Liver (tissue), 9 donors: Measurements from ENCODE around the gene CRY1. TPM values are rescaled to one million over a fixed set of nuclear protein-coding genes. Genes with fewer than 3 reads are reported as not detected.
A peak's percentile ranks its signal among the peaks of the same experiment; 100 is the strongest.

Experiments used
- DNase-seq: peaks from one replicate; pipeline ENCODE4 v3.0.0-alpha.2; 2017; ENCODE audit warnings: low spot score
- H3K27ac ChIP-seq, 2 donors: one replicate each; pipeline ENCODE4 v1.7.0; 2013; ENCODE audit warnings: inconsistent platforms in 2 of 2, low read length in 2 of 2, control low read depth in 1 of 2, low read depth in 1 of 2, mild to moderate bottlenecking in 1 of 2
- H3K27me3 ChIP-seq, 4 donors: one replicate each; pipeline versions ENCODE4 v1.6.1 to v1.7.0; 2013; ENCODE audit warnings: low read length in 3 of 4, inconsistent platforms in 1 of 4, mild to moderate bottlenecking in 1 of 4, moderate library complexity in 1 of 4; ENCODE audit not compliant: control insufficient read depth in 4 of 4, insufficient read depth in 4 of 4
- H3K36me3 ChIP-seq, 4 donors: one replicate each; pipeline versions ENCODE4 v1.6.1 to v1.7.0; 2013; ENCODE audit warnings: low read length in 3 of 4, mild to moderate bottlenecking in 3 of 4, low read depth in 1 of 4, moderate library complexity in 1 of 4; ENCODE audit not compliant: control insufficient read depth in 4 of 4, insufficient read depth in 3 of 4
- H3K4me1 ChIP-seq, 4 donors: one replicate each; pipeline versions ENCODE4 v1.6.1 to v1.7.0; 2013; ENCODE audit warnings: low read length in 3 of 4, mild to moderate bottlenecking in 3 of 4, moderate library complexity in 1 of 4; ENCODE audit not compliant: control insufficient read depth in 4 of 4, insufficient read depth in 4 of 4
- H3K4me3 ChIP-seq, 3 donors: one replicate each; pipeline versions ENCODE4 v1.6.1 to v1.7.0; 2013; ENCODE audit warnings: low read length in 3 of 3, control low read depth in 1 of 3, low read depth in 1 of 3, mild to moderate bottlenecking in 1 of 3
- H3K9ac ChIP-seq, 2 donors: one replicate each; pipeline ENCODE4 v1.7.0; 2013; ENCODE audit warnings: low read length in 2 of 2, mild to moderate bottlenecking in 2 of 2, moderate library complexity in 2 of 2, control low read depth in 1 of 2, low read depth in 1 of 2
- H3K9me3 ChIP-seq, 4 donors: one replicate each; pipeline versions ENCODE4 v1.6.1 to v1.7.0; 2013; ENCODE audit warnings: low read length in 3 of 4; ENCODE audit not compliant: control insufficient read depth in 4 of 4
- EGR1 ChIP-seq, 2 donors: IDR thresholded peaks; 2 replicates each; pipeline ENCODE4 v1.6.1; 2016 to 2018; ENCODE audit warnings: antibody characterized with exemption in 2 of 2, low read depth in 2 of 2
- FOXA1 ChIP-seq: IDR thresholded peaks from 2 replicates; pipeline ENCODE4 v1.6.1; 2016; ENCODE audit warnings: antibody characterized with exemption
- FOXA2 ChIP-seq: IDR thresholded peaks from 2 replicates; pipeline ENCODE4 v1.6.1; 2016; ENCODE audit warnings: antibody characterized with exemption
- GABPA ChIP-seq, 2 donors: IDR thresholded peaks in 1 of 2; conservative IDR thresholded peaks in 1 of 2; 2 replicates each; pipeline ENCODE4 v1.6.1; 2016; ENCODE audit warnings: antibody characterized with exemption in 2 of 2, mild to moderate bottlenecking in 1 of 2, moderate library complexity in 1 of 2
- HNF4G ChIP-seq: IDR thresholded peaks from 2 replicates; pipeline ENCODE4 v1.6.1; 2016; ENCODE audit warnings: antibody characterized with exemption
- JUND ChIP-seq, 2 donors: IDR thresholded peaks; 2 replicates each; pipeline ENCODE4 v1.6.1; 2016; ENCODE audit warnings: antibody characterized with exemption in 2 of 2
- MAX ChIP-seq: IDR thresholded peaks from 2 replicates; pipeline ENCODE4 v1.6.1; 2016; ENCODE audit warnings: antibody characterized with exemption
- NR2F2 ChIP-seq: IDR thresholded peaks from 2 replicates; pipeline ENCODE4 v1.6.1; 2016; ENCODE audit warnings: antibody characterized with exemption
- RAD21 ChIP-seq, 2 donors: IDR thresholded peaks; 2 replicates each; pipeline ENCODE4 v1.6.1; 2016; ENCODE audit warnings: antibody characterized with exemption in 2 of 2, mild to moderate bottlenecking in 2 of 2
- RXRA ChIP-seq, 2 donors: IDR thresholded peaks; 2 replicates each; pipeline ENCODE4 v1.6.1; 2017 to 2018; ENCODE audit warnings: antibody characterized with exemption in 2 of 2, mild to moderate bottlenecking in 1 of 2
- TAF1 ChIP-seq: conservative IDR thresholded peaks from 2 replicates; pipeline ENCODE4 v1.6.1; 2016; ENCODE audit warnings: antibody characterized with exemption, mild to moderate bottlenecking
- WGBS: extraction: QIAGEN DNeasy Blood & Tissue Kit; methylation state at CpG from one replicate; pipeline ENCODE4 v1.1.7; 2013; 5-methylcytosine and 5-hydroxymethylcytosine counted together
- polyA plus RNA-seq, 2 donors: library from polyadenylated mRNA; stranded (reverse) in 1 of 2; unstranded in 1 of 2; fragments of 200-250 nt in 1 of 2; fragments of >200 nt in 1 of 2; fragmentation: Nextera tagmentation in 1 of 2; extraction: Ambion mirVana in 1 of 2; gene quantifications; one replicate each; pipeline versions ENCODE4 v1.2.1 to v1.2.3, GENCODE V29; 2013 to 2015
- total RNA-seq, 2 donors: library from RNA; depleted of rRNA; stranded (reverse); fragments of >200 nt; gene quantifications; one replicate each; pipeline ENCODE4 v1.2.3, GENCODE V29; 2014
- TF ChIP-seq, protein P1 (sequence below): fragments of 150-350 bp; IDR thresholded peaks from 2 replicates; pipeline ENCODE4 v1.5.1; 2017; ENCODE audit warnings: improper control_type of control experiment, low read depth, low read length; ENCODE audit not compliant: missing input control
- TF ChIP-seq, protein P2 (sequence below): IDR thresholded peaks from 2 replicates; pipeline ENCODE4 v1.6.1; 2016; ENCODE audit warnings: antibody characterized with exemption, mild to moderate bottlenecking
- TF ChIP-seq, protein P3 (sequence below): IDR thresholded peaks from 2 replicates; pipeline ENCODE4 v1.6.1; 2016; ENCODE audit warnings: antibody characterized with exemption
- TF ChIP-seq, protein P4 (sequence below): IDR thresholded peaks from 2 replicates; pipeline ENCODE4 v1.6.1; 2016; ENCODE audit warnings: antibody characterized with exemption
- donor health status: healthy.
- donor health status: healthy.
- donor health status: healthy.
- donor health status: healthy.
- donor health status: healthy.

The CRY1 gene
- total and polyA plus RNA-seq, 4 donors, result 5.7 to 16.6 (median 10.1) TPM

GRCh38 chr12:107131832-107132616 lies 38.7 kb upstream of the CRY1 start:
- 30% methylated on average over 10 of the region's 10 CpGs for WGBS
- DNase-seq, result no peak
- TF ChIP-seq, protein P1, sequence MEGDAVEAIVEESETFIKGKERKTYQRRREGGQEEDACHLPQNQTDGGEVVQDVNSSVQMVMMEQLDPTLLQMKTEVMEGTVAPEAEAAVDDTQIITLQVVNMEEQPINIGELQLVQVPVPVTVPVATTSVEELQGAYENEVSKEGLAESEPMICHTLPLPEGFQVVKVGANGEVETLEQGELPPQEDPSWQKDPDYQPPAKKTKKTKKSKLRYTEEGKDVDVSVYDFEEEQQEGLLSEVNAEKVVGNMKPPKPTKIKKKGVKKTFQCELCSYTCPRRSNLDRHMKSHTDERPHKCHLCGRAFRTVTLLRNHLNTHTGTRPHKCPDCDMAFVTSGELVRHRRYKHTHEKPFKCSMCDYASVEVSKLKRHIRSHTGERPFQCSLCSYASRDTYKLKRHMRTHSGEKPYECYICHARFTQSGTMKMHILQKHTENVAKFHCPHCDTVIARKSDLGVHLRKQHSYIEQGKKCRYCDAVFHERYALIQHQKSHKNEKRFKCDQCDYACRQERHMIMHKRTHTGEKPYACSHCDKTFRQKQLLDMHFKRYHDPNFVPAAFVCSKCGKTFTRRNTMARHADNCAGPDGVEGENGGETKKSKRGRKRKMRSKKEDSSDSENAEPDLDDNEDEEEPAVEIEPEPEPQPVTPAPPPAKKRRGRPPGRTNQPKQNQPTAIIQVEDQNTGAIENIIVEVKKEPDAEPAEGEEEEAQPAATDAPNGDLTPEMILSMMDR, result peak; percentile 79
- TF ChIP-seq FOXA2 (no peak), RAD21 (IDR thresholded peaks at IDR 0.05) (peak; percentile 96), MAX (no peak), JUND (IDR thresholded peaks at IDR 0.05) (no peak)
- TF ChIP-seq, protein P2, sequence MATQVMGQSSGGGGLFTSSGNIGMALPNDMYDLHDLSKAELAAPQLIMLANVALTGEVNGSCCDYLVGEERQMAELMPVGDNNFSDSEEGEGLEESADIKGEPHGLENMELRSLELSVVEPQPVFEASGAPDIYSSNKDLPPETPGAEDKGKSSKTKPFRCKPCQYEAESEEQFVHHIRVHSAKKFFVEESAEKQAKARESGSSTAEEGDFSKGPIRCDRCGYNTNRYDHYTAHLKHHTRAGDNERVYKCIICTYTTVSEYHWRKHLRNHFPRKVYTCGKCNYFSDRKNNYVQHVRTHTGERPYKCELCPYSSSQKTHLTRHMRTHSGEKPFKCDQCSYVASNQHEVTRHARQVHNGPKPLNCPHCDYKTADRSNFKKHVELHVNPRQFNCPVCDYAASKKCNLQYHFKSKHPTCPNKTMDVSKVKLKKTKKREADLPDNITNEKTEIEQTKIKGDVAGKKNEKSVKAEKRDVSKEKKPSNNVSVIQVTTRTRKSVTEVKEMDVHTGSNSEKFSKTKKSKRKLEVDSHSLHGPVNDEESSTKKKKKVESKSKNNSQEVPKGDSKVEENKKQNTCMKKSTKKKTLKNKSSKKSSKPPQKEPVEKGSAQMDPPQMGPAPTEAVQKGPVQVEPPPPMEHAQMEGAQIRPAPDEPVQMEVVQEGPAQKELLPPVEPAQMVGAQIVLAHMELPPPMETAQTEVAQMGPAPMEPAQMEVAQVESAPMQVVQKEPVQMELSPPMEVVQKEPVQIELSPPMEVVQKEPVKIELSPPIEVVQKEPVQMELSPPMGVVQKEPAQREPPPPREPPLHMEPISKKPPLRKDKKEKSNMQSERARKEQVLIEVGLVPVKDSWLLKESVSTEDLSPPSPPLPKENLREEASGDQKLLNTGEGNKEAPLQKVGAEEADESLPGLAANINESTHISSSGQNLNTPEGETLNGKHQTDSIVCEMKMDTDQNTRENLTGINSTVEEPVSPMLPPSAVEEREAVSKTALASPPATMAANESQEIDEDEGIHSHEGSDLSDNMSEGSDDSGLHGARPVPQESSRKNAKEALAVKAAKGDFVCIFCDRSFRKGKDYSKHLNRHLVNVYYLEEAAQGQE, result no peak
- TF ChIP-seq, protein P3, sequence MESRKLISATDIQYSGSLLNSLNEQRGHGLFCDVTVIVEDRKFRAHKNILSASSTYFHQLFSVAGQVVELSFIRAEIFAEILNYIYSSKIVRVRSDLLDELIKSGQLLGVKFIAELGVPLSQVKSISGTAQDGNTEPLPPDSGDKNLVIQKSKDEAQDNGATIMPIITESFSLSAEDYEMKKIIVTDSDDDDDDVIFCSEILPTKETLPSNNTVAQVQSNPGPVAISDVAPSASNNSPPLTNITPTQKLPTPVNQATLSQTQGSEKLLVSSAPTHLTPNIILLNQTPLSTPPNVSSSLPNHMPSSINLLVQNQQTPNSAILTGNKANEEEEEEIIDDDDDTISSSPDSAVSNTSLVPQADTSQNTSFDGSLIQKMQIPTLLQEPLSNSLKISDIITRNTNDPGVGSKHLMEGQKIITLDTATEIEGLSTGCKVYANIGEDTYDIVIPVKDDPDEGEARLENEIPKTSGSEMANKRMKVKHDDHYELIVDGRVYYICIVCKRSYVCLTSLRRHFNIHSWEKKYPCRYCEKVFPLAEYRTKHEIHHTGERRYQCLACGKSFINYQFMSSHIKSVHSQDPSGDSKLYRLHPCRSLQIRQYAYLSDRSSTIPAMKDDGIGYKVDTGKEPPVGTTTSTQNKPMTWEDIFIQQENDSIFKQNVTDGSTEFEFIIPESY, result no peak
- no peak overlapping the region for H3K9ac ChIP-seq
- no peak overlapping the region for H3K4me3 ChIP-seq
- H3K36me3 ChIP-seq, result no peaks in the 10 kb centered on the region
- H3K4me1 ChIP-seq, result no peaks in the 10 kb centered on the region
- no peaks in the 10 kb centered on the region for H3K9me3 ChIP-seq
- H3K27ac ChIP-seq, result no peak overlapping the region
- H3K27me3 ChIP-seq, result no peaks in the 10 kb centered on the region

- Histone ChIP-seq H3K27ac (no peak overlapping the region), H3K27me3 (no peaks in the 10 kb centered on the region), H3K36me3 (no peaks in the 10 kb centered on the region), H3K9me3 (no peaks in the 10 kb centered on the region), H3K4me1 (no peaks in the 10 kb centered on the region), H3K4me3 (no peak overlapping the region), H3K9ac (no peak overlapping the region)
- WGBS, result 84% methylated on average over 6 of the region's 6 CpGs
- no peak for DNase-seq
- no peak for TF ChIP-seq HNF4G
- no peak for TF ChIP-seq JUND (IDR thresholded peaks at IDR 0.05)
- TF ChIP-seq FOXA1, result no peak
- no peak for TF ChIP-seq MAX
- TF ChIP-seq, protein P1, result no peak
- TF ChIP-seq RAD21 (IDR thresholded peaks at IDR 0.05), result no peak
- no peak for TF ChIP-seq NR2F2
- TF ChIP-seq RXRA (IDR thresholded peaks at IDR 0.05), result no peak
- TF ChIP-seq, protein P4, sequence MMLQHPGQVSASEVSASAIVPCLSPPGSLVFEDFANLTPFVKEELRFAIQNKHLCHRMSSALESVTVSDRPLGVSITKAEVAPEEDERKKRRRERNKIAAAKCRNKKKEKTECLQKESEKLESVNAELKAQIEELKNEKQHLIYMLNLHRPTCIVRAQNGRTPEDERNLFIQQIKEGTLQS, result no peak
- no peak for TF ChIP-seq EGR1 (IDR thresholded peaks at IDR 0.05; ENCODE audit: low read depth in 2 of 2)
- no peak for TF ChIP-seq TAF1
- TF ChIP-seq GABPA (IDR thresholded peaks at IDR 0.05 in 1 of 2, conservative IDR thresholded peaks at IDR 0.05 in 1 of 2), result no peak
Measured at GRCh38 chr12:107130830-107131611, 37.7 kb upstream of the CRY1 start.
